Keratinocyte (primary cell): ENCODE results near the gene CILP2. TPM values are rescaled to one million over a fixed set of nuclear protein-coding genes. Genes with fewer than 3 reads are reported as not detected.

ENCODE experiments used
- DNase-seq: peaks from one replicate; pipeline ENCODE4 v3.0.0-alpha.2; 2011; ENCODE audit warnings: low read depth, missing footprints, low spot score
- FAIRE-seq: peaks from 2 replicates; lab custom pipeline; 2011; peaks lifted over from hg19 to GRCh38; lab: Jason Lieb, UNC
- H2AFZ ChIP-seq: 2 replicates; pipeline ENCODE4 v1.6.0; 2012; ENCODE audit warnings: low read length, control low read depth, inconsistent platforms; ENCODE audit not compliant: control insufficient read depth
- H3K27ac ChIP-seq: 2 replicates; pipeline ENCODE4 v1.5.1; 2011; ENCODE audit warnings: low read length; ENCODE audit not compliant: control insufficient read depth, insufficient read depth
- H3K27me3 ChIP-seq: 3 replicates; pipeline ENCODE4 v1.6.0; 2011; ENCODE audit warnings: low read length; ENCODE audit not compliant: control insufficient read depth, insufficient read depth; ENCODE audit errors: extremely low read depth
- H3K36me3 ChIP-seq, 2 experiments: 2 replicates in 1 of 2; 3 replicates in 1 of 2; pipeline ENCODE4 v1.5.1; 2011; ENCODE audit warnings: low read length in 2 of 2, mild to moderate bottlenecking in 1 of 2; ENCODE audit not compliant: control insufficient read depth in 2 of 2, insufficient read depth in 2 of 2; ENCODE audit errors: extremely low read depth in 1 of 2
- H3K4me1 ChIP-seq: 3 replicates; pipeline ENCODE4 v1.5.1; 2011; ENCODE audit warnings: low read length; ENCODE audit not compliant: control insufficient read depth, insufficient read depth; ENCODE audit errors: extremely low read depth
- H3K4me2 ChIP-seq: 3 replicates; pipeline ENCODE4 v1.6.0; 2011; ENCODE audit warnings: low read depth, low read length; ENCODE audit not compliant: control insufficient read depth, insufficient read depth; ENCODE audit errors: extremely low read depth
- H3K4me3 ChIP-seq, 3 experiments: fragments of 200-600 bp in 1 of 3; sonication (generic) in 1 of 3; 2 replicates in 2 of 3; 3 replicates in 1 of 3; pipeline ENCODE4 v1.5.1; 2011 to 2016; ENCODE audit warnings: low read length in 3 of 3, mild to moderate bottlenecking in 3 of 3, control low read depth in 2 of 3, inconsistent platforms in 1 of 3, low read depth in 1 of 3, mixed read lengths in 1 of 3, mixed run types in 1 of 3, moderate library complexity in 1 of 3; ENCODE audit not compliant: control insufficient read depth in 2 of 3, insufficient read depth in 2 of 3; ENCODE audit errors: extremely low read depth in 1 of 3
- H3K79me2 ChIP-seq: 2 replicates; pipeline ENCODE4 v1.6.0; 2012; ENCODE audit warnings: low read length; ENCODE audit not compliant: control insufficient read depth, insufficient read depth
- H3K9ac ChIP-seq: 3 replicates; pipeline ENCODE4 v1.6.0; 2011; ENCODE audit warnings: low read length; ENCODE audit not compliant: control insufficient read depth, insufficient read depth; ENCODE audit errors: extremely low read depth
- H3K9me1 ChIP-seq: 3 replicates; pipeline ENCODE4 v1.6.0; 2011; ENCODE audit warnings: low read length; ENCODE audit not compliant: control insufficient read depth, insufficient read depth; ENCODE audit errors: extremely low read depth
- H3K9me3 ChIP-seq: 2 replicates; pipeline ENCODE4 v1.5.1; 2012; ENCODE audit warnings: low read depth, low read length; ENCODE audit not compliant: control insufficient read depth
- H4K20me1 ChIP-seq: 3 replicates; pipeline ENCODE4 v1.6.0; 2011; ENCODE audit warnings: low read length; ENCODE audit not compliant: control insufficient read depth, insufficient read depth; ENCODE audit errors: extremely low read depth
- EZH2 ChIP-seq: IDR thresholded peaks from one replicate; pipeline ENCODE4 v1.6.1; 2012; ENCODE audit warnings: inconsistent platforms, mild to moderate bottlenecking, low read length, moderate library complexity
- dilution Hi-C: fragments of 300-500 bp; cut with MboI; formaldehyde crosslinking; loops from one replicate; pipeline ENCODE4 v1.7.0; 2020; ENCODE audit warnings: low sequenced_read_pairs; ENCODE audit not compliant: extremely low pct_ligation_motif_present
- polyA plus RNA-seq, 5 experiments: library from polyadenylated mRNA; depleted of rRNA in 3 of 5; stranded (reverse) in 3 of 5; stranded (forward) in 1 of 5; unstranded in 1 of 5; fragments of >200 nt; gene quantifications; 1 replicate in 1 of 5; 2 replicates in 3 of 5; 3 replicates in 1 of 5; pipeline versions ENCODE4 v1.2.1 to v1.2.3, GENCODE V29; 2011 to 2012; ENCODE audit warnings: missing spikeins in 2 of 5, low read depth in 1 of 5, low replicate concordance in 1 of 5
- TF ChIP-seq, protein P1 (sequence below), 3 experiments: IDR thresholded peaks in 1 of 3; conservative IDR thresholded peaks in 1 of 3; optimal IDR thresholded peaks in 1 of 3; 2 replicates in 2 of 3; 3 replicates in 1 of 3; pipeline versions ENCODE3 to v1.5.1; 2011; ENCODE audit warnings: low read length in 3 of 3, mild to moderate bottlenecking in 3 of 3, moderate library complexity in 2 of 3, control low read depth in 1 of 3, inconsistent platforms in 1 of 3; ENCODE audit not compliant: insufficient read depth in 2 of 3; ENCODE audit errors: extremely low read depth in 1 of 3

The CILP2 gene
- polyA plus RNA-seq, 1 donor (not counting 4 experiments of a cell fraction or from before 2014, with no cell fraction given): 0.07 TPM

DNA sequence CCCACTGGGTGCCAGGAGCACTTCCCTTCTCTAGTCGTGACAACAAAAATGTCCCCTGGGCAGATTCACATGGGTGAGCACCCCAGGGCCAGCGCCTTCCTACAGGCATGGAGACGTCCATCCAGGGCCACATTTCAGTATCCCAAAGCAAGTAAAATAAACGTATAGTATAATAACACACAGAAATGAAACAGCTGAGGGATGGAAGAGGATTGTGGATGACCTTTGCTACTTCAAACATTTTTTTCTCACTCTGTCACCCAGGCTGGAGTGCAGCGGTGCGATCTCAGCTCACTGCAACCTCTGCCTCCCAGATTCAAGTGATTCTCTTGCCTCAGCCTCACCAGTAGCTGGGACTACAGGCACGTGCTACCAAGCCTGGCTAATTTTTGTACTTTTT, 28.2 kb downstream of the CILP2 start:
- dilution Hi-C loops: no loop called here
- Histone ChIP-seq H3K4me1 (no peaks in the 10 kb centered on the region), H3K27ac (no peak overlapping the region), H3K27me3 (no peaks in the 10 kb centered on the region), H3K9ac (no peak overlapping the region), H3K9me3 (no peaks in the 10 kb centered on the region), H3K79me2 (no peaks in the 10 kb centered on the region), H2AFZ (no peak overlapping the region), H3K4me2 (no peak overlapping the region), H3K4me3 (no peak overlapping the region), H4K20me1 (no peaks in the 10 kb centered on the region), H3K9me1 (no peaks in the 10 kb centered on the region), H3K36me3 (no peaks in the 10 kb centered on the region)
- FAIRE-seq (no peak), DNase-seq (no peak)
- no peak for TF ChIP-seq EZH2
- TF ChIP-seq, protein P1, sequence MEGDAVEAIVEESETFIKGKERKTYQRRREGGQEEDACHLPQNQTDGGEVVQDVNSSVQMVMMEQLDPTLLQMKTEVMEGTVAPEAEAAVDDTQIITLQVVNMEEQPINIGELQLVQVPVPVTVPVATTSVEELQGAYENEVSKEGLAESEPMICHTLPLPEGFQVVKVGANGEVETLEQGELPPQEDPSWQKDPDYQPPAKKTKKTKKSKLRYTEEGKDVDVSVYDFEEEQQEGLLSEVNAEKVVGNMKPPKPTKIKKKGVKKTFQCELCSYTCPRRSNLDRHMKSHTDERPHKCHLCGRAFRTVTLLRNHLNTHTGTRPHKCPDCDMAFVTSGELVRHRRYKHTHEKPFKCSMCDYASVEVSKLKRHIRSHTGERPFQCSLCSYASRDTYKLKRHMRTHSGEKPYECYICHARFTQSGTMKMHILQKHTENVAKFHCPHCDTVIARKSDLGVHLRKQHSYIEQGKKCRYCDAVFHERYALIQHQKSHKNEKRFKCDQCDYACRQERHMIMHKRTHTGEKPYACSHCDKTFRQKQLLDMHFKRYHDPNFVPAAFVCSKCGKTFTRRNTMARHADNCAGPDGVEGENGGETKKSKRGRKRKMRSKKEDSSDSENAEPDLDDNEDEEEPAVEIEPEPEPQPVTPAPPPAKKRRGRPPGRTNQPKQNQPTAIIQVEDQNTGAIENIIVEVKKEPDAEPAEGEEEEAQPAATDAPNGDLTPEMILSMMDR (optimal IDR thresholded peaks at IDR 0.05 in 1 of 3, IDR thresholded peaks at IDR 0.05 in 1 of 3, conservative IDR thresholded peaks at IDR 0.05 in 1 of 3; ENCODE audit: extremely low read depth in 1 of 3, insufficient read depth in 2 of 3, low read length in 3 of 3): no peak

DNA sequence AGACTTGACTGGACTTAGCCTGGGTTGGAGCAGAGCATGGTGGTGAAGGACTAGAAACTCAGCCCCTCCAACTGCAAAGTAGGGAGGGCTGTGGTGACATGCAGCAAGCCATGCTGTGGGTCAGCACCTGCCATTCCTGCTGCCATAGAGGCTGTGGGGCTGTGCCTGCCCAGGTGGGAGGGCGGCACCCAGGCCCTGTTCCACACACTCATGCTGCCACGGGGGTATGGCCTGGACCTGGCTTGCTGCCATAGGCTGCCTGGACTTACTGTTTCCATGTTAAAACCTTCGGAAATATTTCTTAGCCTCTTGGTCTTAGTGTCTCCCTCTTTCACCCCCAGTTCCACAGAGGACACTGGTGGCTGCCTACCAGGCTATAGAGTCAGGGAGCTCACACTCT, 29.3 kb downstream of the CILP2 start:
- Histone ChIP-seq H2AFZ (no peak overlapping the region), H4K20me1 (no peaks in the 10 kb centered on the region), H3K9me1 (no peaks in the 10 kb centered on the region), H3K9ac (no peak overlapping the region), H3K9me3 (no peaks in the 10 kb centered on the region), H3K27ac (no peak overlapping the region), H3K4me3 (no peak overlapping the region), H3K79me2 (no peaks in the 10 kb centered on the region), H3K27me3 (no peaks in the 10 kb centered on the region), H3K4me2 (no peak overlapping the region), H3K36me3 (no peaks in the 10 kb centered on the region), H3K4me1 (no peaks in the 10 kb centered on the region)
- DNase-seq (no peak), FAIRE-seq (no peak)
- dilution Hi-C loops: no loop called here
- TF ChIP-seq EZH2: no peak
- TF ChIP-seq, protein P1 (optimal IDR thresholded peaks at IDR 0.05 in 1 of 3, IDR thresholded peaks at IDR 0.05 in 1 of 3, conservative IDR thresholded peaks at IDR 0.05 in 1 of 3; ENCODE audit: extremely low read depth in 1 of 3, insufficient read depth in 2 of 3, low read length in 3 of 3): no peak
